Activated T-helper 17 cell treated with anti-CD3 and anti-CD28 coated beads, Interleukin-2, amount 50 U/mL, for 72 hours (primary cell): ENCODE results near the gene RBSN. TPM values are rescaled to one million over a fixed set of nuclear protein-coding genes. Genes with fewer than 3 reads are reported as not detected.

Source experiments
- ATAC-seq: fragments of 150-1000 bp; cut with Tn5 transposase; replicated peaks from 2 replicates; pipeline ENCODE4 v1.10.0; 2021; ENCODE audit warnings: mild to moderate bottlenecking, moderate library complexity
- H3K27ac Mint-ChIP-seq: one replicate; pipeline ENCODE4 v1.8.0; 2022; ENCODE audit warnings: mixed read lengths
- H3K27me3 Mint-ChIP-seq: one replicate; pipeline ENCODE4 v1.8.0; 2022; ENCODE audit warnings: mixed read lengths
- H3K36me3 Mint-ChIP-seq: one replicate; pipeline ENCODE4 v1.8.0; 2022; ENCODE audit warnings: low read depth, mild to moderate bottlenecking, mixed read lengths
- H3K4me1 Mint-ChIP-seq: one replicate; pipeline ENCODE4 v1.8.0; 2022; ENCODE audit warnings: mixed read lengths
- H3K4me3 Mint-ChIP-seq: one replicate; pipeline ENCODE4 v1.8.0; 2022; ENCODE audit warnings: mild to moderate bottlenecking, mixed read lengths
- H3K9me3 Mint-ChIP-seq: one replicate; pipeline ENCODE4 v1.8.0; 2022; ENCODE audit warnings: mixed read lengths
- total RNA-seq, 2 donors: library from RNA; stranded (reverse); gene quantifications; one replicate each; pipeline ENCODE4 v1.2.3, GENCODE V29; 2022

RBSN gene
- total RNA-seq, 2 donors from 2014 or later: 15.9 to 19.0 TPM

GRCh38 chr3:15040844-15041243 is 58.1 kb downstream of the RBSN start:
- no peaks in the 10 kb centered on the region for H3K9me3 Mint-ChIP-seq
- H3K36me3 Mint-ChIP-seq: peaks cover 99% of the 10 kb centered on the region
- H3K4me3 Mint-ChIP-seq: no peak overlapping the region
- H3K4me1 Mint-ChIP-seq: peaks cover 24% of the 10 kb centered on the region
- H3K27me3 Mint-ChIP-seq: no peaks in the 10 kb centered on the region
- H3K27ac Mint-ChIP-seq: peak overlapping the region; percentile 52
- no peak for ATAC-seq

- H3K36me3 Mint-ChIP-seq: peaks cover 99% of the 10 kb centered on the region
- no peaks in the 10 kb centered on the region for H3K27me3 Mint-ChIP-seq
- no peak overlapping the region for H3K4me3 Mint-ChIP-seq
- H3K27ac Mint-ChIP-seq: no peak overlapping the region
- no peaks in the 10 kb centered on the region for H3K9me3 Mint-ChIP-seq
- no peak for ATAC-seq
- peaks cover 8% of the 10 kb centered on the region for H3K4me1 Mint-ChIP-seq
These were observed 60.6 kb downstream of the RBSN start for GRCh38 chr3:15038306-15038705.

- Mint-ChIP-seq H3K4me3 (no peak overlapping the region), H3K27me3 (no peaks in the 10 kb centered on the region), H3K9me3 (no peaks in the 10 kb centered on the region), H3K4me1 (no peaks in the 10 kb centered on the region), H3K36me3 (peaks cover 100% of the 10 kb centered on the region), H3K27ac (peak overlapping the region; percentile 34)
- ATAC-seq: no peak
These were observed 65.8 kb downstream of the RBSN start for GRCh38 chr3:15033103-15033502.

GRCh38 chr3:15032650-15033049 is 66.3 kb downstream of the RBSN start:
- no peak for ATAC-seq
- Mint-ChIP-seq H3K36me3 (peaks cover 100% of the 10 kb centered on the region), H3K27ac (peak overlapping the region; percentile 34), H3K4me3 (no peak overlapping the region), H3K4me1 (no peaks in the 10 kb centered on the region), H3K9me3 (no peaks in the 10 kb centered on the region), H3K27me3 (no peaks in the 10 kb centered on the region)

GRCh38 chr3:15029625-15030024 is 69.3 kb downstream of the RBSN start:
- peak overlapping the region; percentile 65 for H3K27ac Mint-ChIP-seq
- no peak overlapping the region for H3K4me3 Mint-ChIP-seq
- peaks cover 100% of the 10 kb centered on the region for H3K36me3 Mint-ChIP-seq
- no peak for ATAC-seq
- no peaks in the 10 kb centered on the region for H3K9me3 Mint-ChIP-seq
- H3K4me1 Mint-ChIP-seq: peaks cover 1% of the 10 kb centered on the region
- H3K27me3 Mint-ChIP-seq: no peaks in the 10 kb centered on the region

GRCh38 chr3:15023719-15024118 is 75.2 kb downstream of the RBSN start:
- H3K4me3 Mint-ChIP-seq: no peak overlapping the region
- H3K9me3 Mint-ChIP-seq: no peaks in the 10 kb centered on the region

GRCh38 chr3:15023249-15023648 is 75.7 kb downstream of the RBSN start:
- peaks cover 100% of the 10 kb centered on the region for H3K36me3 Mint-ChIP-seq
- H3K27me3 Mint-ChIP-seq: no peaks in the 10 kb centered on the region
- H3K27ac Mint-ChIP-seq: no peak overlapping the region
- no peaks in the 10 kb centered on the region for H3K9me3 Mint-ChIP-seq
- ATAC-seq: no peak
- H3K4me3 Mint-ChIP-seq: no peak overlapping the region
- peaks cover 8% of the 10 kb centered on the region for H3K4me1 Mint-ChIP-seq

More at GRCh38 chr3:15023719-15024118, 75.2 kb downstream of the RBSN start:
- no peak overlapping the region for H3K27ac Mint-ChIP-seq
- no peaks in the 10 kb centered on the region for H3K27me3 Mint-ChIP-seq
- ATAC-seq: no peak
- H3K4me1 Mint-ChIP-seq: peaks cover 8% of the 10 kb centered on the region
- peaks cover 100% of the 10 kb centered on the region for H3K36me3 Mint-ChIP-seq

Other genes with a start within 250 kb of the RBSN start
- 10 to 100 TPM; 45.4 to 50.6 TPM for gene NR2C2, start 151.6 kb downstream of the RBSN start, total RNA-seq
- gene MRPS25, start 33.8 kb downstream of the RBSN start, total RNA-seq: 10 to 100 TPM; 43.7 to 80.5 TPM
- 10 to 100 TPM; 32.3 to 38.9 TPM for gene CAPN7, start 107.1 kb upstream of the RBSN start, total RNA-seq
- 10 to 100 TPM; 20.2 to 24.6 TPM for gene SH3BP5, start 233.4 kb upstream of the RBSN start, total RNA-seq